GM23248 (cell line): ENCODE data around the gene B3GALT5.

Experiments used
- EZH2 ChIP-seq: fragments of 200-600 bp; sonication (generic); IDR thresholded peaks from 2 replicates; pipeline ENCODE4 v1.6.1; 2018; ENCODE audit warnings: antibody characterized with exemption, mild to moderate bottlenecking; ENCODE audit not compliant: insufficient read depth, poor library complexity, severe bottlenecking
- EZH2phosphoT487 ChIP-seq: fragments of 200-600 bp; sonication (generic); IDR thresholded peaks from 2 replicates; pipeline ENCODE4 v1.6.1; 2018; ENCODE audit warnings: antibody characterized with exemption, moderate library complexity, mild to moderate bottlenecking, low read depth; ENCODE audit not compliant: insufficient read depth

- no peak for TF ChIP-seq EZH2
- TF ChIP-seq EZH2phosphoT487: no peak
Observed at GRCh38 chr21:39713905-39714304, 101.2 kb downstream of the B3GALT5 start.
